Activated naive CD4-positive, alpha-beta T cell (primary cell): Measurements from ENCODE around the gene DCP1B.

Experiments
- DNase-seq, 4 experiments: peaks; one replicate each; lab custom pipeline; 2025; lab: John Stamatoyannopoulos, UW

Gene DCP1B

GRCh38 chr12:1896964-1897363, 107.3 kb downstream of the DCP1B start:
- no peak for DNase-seq
